Fibroblast of lung (primary cell): ENCODE results near the gene SLC22A17. TPM values are rescaled to one million over a fixed set of nuclear protein-coding genes. Genes with fewer than 3 reads are reported as not detected.
A peak's percentile ranks its signal among the peaks of the same experiment; 100 is the strongest.

Experiments
- DNase-seq, 2 donors: peaks; one replicate each; pipeline versions ENCODE4 v3.0.0 to v3.0.0-alpha.2; 2010; ENCODE audit warnings: low read depth in 2 of 2
- H2AFZ ChIP-seq: 2 replicates; pipeline ENCODE4 v1.5.1; 2012; ENCODE audit warnings: low read length, control low read depth, inconsistent platforms
- H3K27ac ChIP-seq: 2 replicates; pipeline ENCODE4 v1.5.1; 2011; ENCODE audit warnings: low read length, control low read depth; ENCODE audit not compliant: insufficient read depth
- H3K27me3 ChIP-seq: 2 replicates; pipeline ENCODE4 v1.5.1; 2011; ENCODE audit warnings: mild to moderate bottlenecking, low read length; ENCODE audit not compliant: control insufficient read depth, insufficient read depth
- H3K36me3 ChIP-seq: 2 replicates; pipeline ENCODE4 v1.5.1; 2011; ENCODE audit warnings: low read length; ENCODE audit not compliant: control insufficient read depth, insufficient read depth
- H3K4me1 ChIP-seq: 2 replicates; pipeline ENCODE4 v1.5.1; 2011; ENCODE audit warnings: low read length; ENCODE audit not compliant: control insufficient read depth, insufficient read depth; ENCODE audit errors: extremely low read depth
- H3K4me2 ChIP-seq: 2 replicates; pipeline ENCODE4 v1.5.1; 2011; ENCODE audit warnings: low read length, control low read depth; ENCODE audit not compliant: insufficient read depth; ENCODE audit errors: extremely low read depth
- H3K4me3 ChIP-seq, 4 experiments: fragments of 200-600 bp in 1 of 4; sonication (generic) in 1 of 4; replicated peaks in 1 of 4; 2 replicates each; pipeline ENCODE4 v1.5.1; 2011 to 2016; ENCODE audit warnings: low read length in 4 of 4, low read depth in 3 of 4, mild to moderate bottlenecking in 3 of 4, control low read depth in 2 of 4, inconsistent platforms in 1 of 4, mixed read lengths in 1 of 4; ENCODE audit not compliant: insufficient read depth in 1 of 4; ENCODE audit errors: control extremely low read depth in 1 of 4
- H3K79me2 ChIP-seq: 2 replicates; pipeline ENCODE4 v1.5.1; 2012; ENCODE audit warnings: mild to moderate bottlenecking, low read length, inconsistent platforms; ENCODE audit not compliant: control insufficient read depth, insufficient read depth
- H3K9ac ChIP-seq: 2 replicates; pipeline ENCODE4 v1.5.1; 2011; ENCODE audit warnings: mild to moderate bottlenecking, low read length, control low read depth; ENCODE audit not compliant: insufficient read depth
- H3K9me3 ChIP-seq: 2 replicates; pipeline ENCODE4 v1.5.1; 2012; ENCODE audit warnings: low read depth, low read length; ENCODE audit not compliant: control insufficient read depth, insufficient read depth
- H4K20me1 ChIP-seq: 2 replicates; pipeline ENCODE4 v1.5.1; 2011; ENCODE audit warnings: low read length; ENCODE audit not compliant: control insufficient read depth, insufficient read depth; ENCODE audit errors: extremely low read depth
- CTCF ChIP-seq, 2 donors: IDR thresholded peaks in 1 of 2; conservative IDR thresholded peaks in 1 of 2; 1 replicate in 1 of 2; 2 replicates in 1 of 2; pipeline ENCODE4 v1.5.1; 2011 to 2012; ENCODE audit warnings: low read length in 2 of 2, control low read depth in 1 of 2, inconsistent platforms in 1 of 2, low read depth in 1 of 2, mild to moderate bottlenecking in 1 of 2
- EZH2 ChIP-seq: IDR thresholded peaks from 2 replicates; pipeline ENCODE4 v1.5.1; 2012; ENCODE audit warnings: low read length, control low read depth, mild to moderate bottlenecking; ENCODE audit errors: missing control alignments
- polyA plus RNA-seq, 2 donors: library from polyadenylated mRNA; depleted of rRNA in 1 of 2; stranded (reverse) in 1 of 2; unstranded in 1 of 2; fragments of >200 nt; gene quantifications; 2 replicates each; pipeline ENCODE4 v1.2.1, GENCODE V29; 2011 to 2012; ENCODE audit warnings: missing spikeins in 1 of 2
- total RNA-seq: library from RNA; depleted of rRNA; stranded (reverse); fragments of >200 nt; gene quantifications from 2 replicates; pipeline ENCODE4 v1.2.1, GENCODE V29; 2014

SLC22A17 gene
- total and polyA plus RNA-seq, 2 donors (not counting 1 experiment from before 2014, with no cell fraction given), result 7.9 to 23.1 TPM

- peak; percentile 89 to 90 for DNase-seq
Measured at GRCh38 chr14:23306412-23307145, 46.1 kb downstream of the SLC22A17 start, which contains the start of gene BCL2L2. TSS of gene BCL2L2 (plus strand) at chr14:23306833. CDS start at chr14:23307768, 935 bp downstream.

GRCh38 chr14:23302290-23303225 lies 50.1 kb downstream of the SLC22A17 start, which contains the start of gene PPP1R3E:
TSS of gene PPP1R3E (minus strand) at chr14:23302859. CDS start at chr14:23302576, 283 bp downstream.
- Histone ChIP-seq H3K4me3 (peak within 1 kb of the TSS; percentile 64 to 72 (median 68)), H4K20me1 (no peaks in the 10 kb centered on the region), H3K36me3 (no peaks in the 10 kb centered on the region), H3K9me3 (no peaks in the 10 kb centered on the region), H3K27me3 (no peaks in the 10 kb centered on the region), H3K27ac (peak within 1 kb of the TSS; percentile 85), H3K9ac (peak within 1 kb of the TSS; percentile 84), H3K4me1 (peaks cover 13% of the 10 kb centered on the region), H3K4me2 (peak within 1 kb of the TSS; percentile 93), H3K79me2 (peaks cover 10% of the 10 kb centered on the region), H2AFZ (peak within 1 kb of the TSS; percentile 91)
- no peak for TF ChIP-seq EZH2
- TF ChIP-seq CTCF (conservative IDR thresholded peaks at IDR 0.05 in 1 of 2, IDR thresholded peaks at IDR 0.05 in 1 of 2; ENCODE audit: low read depth in 1 of 2, low read length in 2 of 2), result no peak
- peak; percentile 46 to 52 for DNase-seq

More at GRCh38 chr14:23306412-23307145, 46.1 kb downstream of the SLC22A17 start, which contains the start of gene BCL2L2:
- no peak for TF ChIP-seq EZH2
- no peak for TF ChIP-seq CTCF (conservative IDR thresholded peaks at IDR 0.05 in 1 of 2, IDR thresholded peaks at IDR 0.05 in 1 of 2; ENCODE audit: low read depth in 1 of 2, low read length in 2 of 2)
- Histone ChIP-seq H4K20me1 (no peaks in the 10 kb centered on the region), H3K9me3 (no peaks in the 10 kb centered on the region), H3K27me3 (no peaks in the 10 kb centered on the region), H3K36me3 (peaks cover 13% of the 10 kb centered on the region), H3K4me3 (peak within 1 kb of the TSS; percentile 60 to 94 (median 76)), H3K4me2 (peak within 1 kb of the TSS; percentile 89), H3K9ac (peak within 1 kb of the TSS; percentile 68), H3K27ac (peak within 1 kb of the TSS; percentile 74), H2AFZ (peak within 1 kb of the TSS; percentile 5), H3K4me1 (peaks cover 10% of the 10 kb centered on the region), H3K79me2 (peaks cover 42% of the 10 kb centered on the region)

GRCh38 chr14:23301969-23302289 lies 50.8 kb downstream of the SLC22A17 start:
- no peaks in the 10 kb centered on the region for H3K9me3 ChIP-seq
- TF ChIP-seq EZH2, result no peak
- TF ChIP-seq CTCF (conservative IDR thresholded peaks at IDR 0.05 in 1 of 2, IDR thresholded peaks at IDR 0.05 in 1 of 2; ENCODE audit: low read depth in 1 of 2, low read length in 2 of 2), result no peak
- no peaks in the 10 kb centered on the region for H4K20me1 ChIP-seq
- no peak for DNase-seq
- peaks cover 2% of the 10 kb centered on the region for H3K36me3 ChIP-seq
- peak overlapping the region; percentile 85 for H3K27ac ChIP-seq
- H2AFZ ChIP-seq, result peak overlapping the region; percentile 91
- H3K4me3 ChIP-seq, result peak overlapping the region; percentile 58 to 72 (median 67)
- H3K27me3 ChIP-seq, result no peaks in the 10 kb centered on the region
- H3K4me2 ChIP-seq, result peak overlapping the region; percentile 93
- H3K9ac ChIP-seq, result peak overlapping the region; percentile 84
- peaks cover 4% of the 10 kb centered on the region for H3K79me2 ChIP-seq
- H3K4me1 ChIP-seq, result peaks cover 13% of the 10 kb centered on the region
